Measurements from ENCODE around the gene MRPS27. TPM values are rescaled to one million over a fixed set of nuclear protein-coding genes. Genes with fewer than 3 reads are reported as not detected.

Gene MRPS27
- total and polyA plus RNA-seq, 12 donors = 20.8 to 91.8 (median 75.8) TPM

DNA sequence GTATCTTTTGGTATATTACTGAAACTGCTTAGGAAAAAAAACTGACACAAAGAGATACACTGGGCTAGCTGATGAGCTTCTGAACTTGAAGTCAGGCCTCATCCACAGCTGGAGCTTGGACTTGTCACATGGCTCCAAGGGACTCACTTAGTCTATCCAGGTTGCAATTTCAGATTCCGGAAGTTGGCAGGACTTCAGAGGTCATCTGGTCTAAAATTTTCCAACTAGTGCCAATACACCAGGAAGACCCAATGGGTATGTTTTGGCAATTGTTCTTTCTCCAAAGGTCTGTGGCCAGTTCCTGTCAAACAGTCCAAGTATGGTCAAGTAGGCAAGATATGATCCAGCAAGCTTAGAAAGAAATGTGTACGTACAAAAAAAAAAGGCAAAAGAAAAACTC, 36.7 kb downstream of the MRPS27 start:
- H3K9me3 ChIP-seq = no peaks in the 10 kb centered on the region
- H3K36me3 ChIP-seq = peaks cover 0 to 21% (median 0%) of the 10 kb centered on the region in 9 donors
- intact Hi-C loops (cut with DNase I) = loop anchor here in 2 of 10 donors (5.0 to 10.0 kb wide), 2 partner anchors 36 to 139 kb away; no protein-coding TSS in a partner anchor
- 53 to 64% methylated on average over 2 of the region's 2 CpGs for WGBS, 2 donors
- TF ChIP-seq, protein P1, sequence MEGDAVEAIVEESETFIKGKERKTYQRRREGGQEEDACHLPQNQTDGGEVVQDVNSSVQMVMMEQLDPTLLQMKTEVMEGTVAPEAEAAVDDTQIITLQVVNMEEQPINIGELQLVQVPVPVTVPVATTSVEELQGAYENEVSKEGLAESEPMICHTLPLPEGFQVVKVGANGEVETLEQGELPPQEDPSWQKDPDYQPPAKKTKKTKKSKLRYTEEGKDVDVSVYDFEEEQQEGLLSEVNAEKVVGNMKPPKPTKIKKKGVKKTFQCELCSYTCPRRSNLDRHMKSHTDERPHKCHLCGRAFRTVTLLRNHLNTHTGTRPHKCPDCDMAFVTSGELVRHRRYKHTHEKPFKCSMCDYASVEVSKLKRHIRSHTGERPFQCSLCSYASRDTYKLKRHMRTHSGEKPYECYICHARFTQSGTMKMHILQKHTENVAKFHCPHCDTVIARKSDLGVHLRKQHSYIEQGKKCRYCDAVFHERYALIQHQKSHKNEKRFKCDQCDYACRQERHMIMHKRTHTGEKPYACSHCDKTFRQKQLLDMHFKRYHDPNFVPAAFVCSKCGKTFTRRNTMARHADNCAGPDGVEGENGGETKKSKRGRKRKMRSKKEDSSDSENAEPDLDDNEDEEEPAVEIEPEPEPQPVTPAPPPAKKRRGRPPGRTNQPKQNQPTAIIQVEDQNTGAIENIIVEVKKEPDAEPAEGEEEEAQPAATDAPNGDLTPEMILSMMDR (IDR thresholded peaks at IDR 0.05) = no peak
- H3K4me3 ChIP-seq = no peak overlapping the region
- H3K27ac ChIP-seq = peak overlapping the region in 9 of 10 donors; percentile 22 to 73 (median 65)
- no peaks in the 10 kb centered on the region for H3K27me3 ChIP-seq
- ATAC-seq (peak in 5 of 8 donors; percentile 13 to 37 (median 29)), DNase-seq (no peak)
- H3K4me1 ChIP-seq = peaks cover 11 to 48% (median 34%) of the 10 kb centered on the region in 9 donors

DNA sequence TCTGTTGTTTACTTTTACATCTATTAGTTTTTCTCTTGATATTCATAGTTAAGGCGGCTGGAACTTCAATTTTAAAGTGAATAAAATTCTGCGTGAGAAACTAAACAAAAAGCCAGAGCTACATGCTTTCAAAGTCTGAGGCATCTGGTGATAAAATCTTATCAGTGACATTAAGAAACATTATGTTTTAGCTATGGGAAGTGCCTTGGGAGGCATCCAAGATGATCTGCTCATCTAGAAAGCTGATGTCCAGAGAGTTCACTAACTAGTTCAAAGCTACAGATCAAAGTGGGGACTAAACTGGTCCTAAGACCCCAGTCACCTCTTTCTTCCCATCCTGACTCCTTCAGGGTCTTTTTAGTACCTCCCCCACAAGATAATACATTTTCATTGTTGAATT, 37.2 kb downstream of the MRPS27 start:
- Histone ChIP-seq H3K9me3 (no peaks in the 10 kb centered on the region), H3K36me3 (peaks cover 0 to 17% (median 0%) of the 10 kb centered on the region in 9 donors), H3K4me1 (peaks cover 11 to 46% (median 34%) of the 10 kb centered on the region in 9 donors), H3K4me3 (no peak overlapping the region), H3K27me3 (no peaks in the 10 kb centered on the region), H3K27ac (peak overlapping the region in 9 of 10 donors; percentile 22 to 73 (median 65))
- no peak for DNase-seq
- intact Hi-C loops (cut with DNase I) = loop anchor here in 2 of 10 donors (5.0 to 10.0 kb wide), 2 partner anchors 36 to 138 kb away; no protein-coding TSS in a partner anchor
- peak in 2 of 8 donors; percentile 30 to 38 for ATAC-seq
- 54 to 77% methylated on average over 2 of the region's 2 CpGs for WGBS, 2 donors
- TF ChIP-seq, protein P1 (IDR thresholded peaks at IDR 0.05) = no peak

DNA sequence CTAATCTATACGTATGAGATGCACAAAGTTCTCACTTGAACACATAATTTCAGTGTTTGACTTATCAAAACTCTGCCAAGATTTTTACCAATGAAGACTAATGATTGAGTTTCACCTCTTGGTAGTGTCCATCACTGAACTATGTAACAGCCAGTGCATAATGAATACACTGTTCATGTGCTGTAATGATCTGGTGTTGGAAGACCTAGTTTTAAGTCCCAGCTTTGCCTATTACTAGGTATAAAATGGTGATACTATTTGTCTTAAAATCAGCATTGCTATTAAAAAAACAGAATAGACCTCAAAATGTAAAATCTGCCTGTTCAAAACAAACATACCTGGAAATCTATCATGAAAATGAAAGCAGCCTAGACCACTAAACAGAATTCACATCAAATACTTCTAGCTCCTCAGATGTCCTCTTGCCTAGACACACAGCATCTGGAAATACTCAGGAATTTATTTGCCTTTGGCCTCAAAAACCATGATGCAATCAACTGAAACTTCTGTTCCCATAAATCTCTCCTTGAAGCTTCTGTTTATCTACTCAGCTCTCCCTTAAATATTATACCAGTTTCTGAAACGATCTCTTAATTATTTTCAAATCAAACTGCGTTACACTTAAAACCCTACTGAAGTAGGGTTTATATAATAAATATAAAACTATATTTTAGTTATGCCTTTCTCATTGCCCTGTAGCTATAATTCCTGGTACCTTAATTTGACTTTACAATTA, 38.1 kb downstream of the MRPS27 start:
- no peak for DNase-seq
- TF ChIP-seq, protein P1 (IDR thresholded peaks at IDR 0.05) = no peak

DNA sequence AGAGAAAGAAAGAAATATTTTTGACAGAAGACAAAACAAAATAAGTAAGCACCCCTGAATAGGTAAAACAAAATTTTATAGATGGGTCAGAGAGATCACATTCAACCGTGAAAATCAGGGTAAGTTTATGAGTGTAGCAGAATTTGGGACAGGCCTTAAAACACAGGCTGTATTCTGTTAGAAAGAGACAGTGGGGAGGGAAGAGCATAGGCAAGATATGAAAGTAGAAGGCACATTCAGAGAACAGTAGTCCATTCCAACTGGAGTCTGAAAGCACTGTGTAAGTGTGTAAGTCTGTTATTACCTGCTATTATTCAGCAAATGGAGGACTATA, 38.6 kb downstream of the MRPS27 start:
- Histone ChIP-seq H3K4me3 (no peak overlapping the region), H3K27ac (peak overlapping the region in 9 of 10 donors; percentile 35 to 73 (median 61)), H3K27me3 (no peaks in the 10 kb centered on the region), H3K9me3 (peaks cover 0 to 7% (median 0%) of the 10 kb centered on the region in 11 donors), H3K4me1 (peaks cover 11 to 46% (median 34%) of the 10 kb centered on the region in 9 donors), H3K36me3 (peaks cover 0 to 11% (median 0%) of the 10 kb centered on the region in 9 donors)
- 74 to 84% methylated on average over 1 of the region's 1 CpG for WGBS, 2 donors
- no peak for DNase-seq
- peak in 4 of 8 donors; percentile 23 to 43 (median 33) for ATAC-seq
- TF ChIP-seq, protein P1 (IDR thresholded peaks at IDR 0.05) = no peak
- intact Hi-C loops (cut with DNase I) = loop anchor here in 3 of 10 donors (2.0 to 10.0 kb wide), 3 partner anchors 27 to 137 kb away; no protein-coding TSS in a partner anchor

More for the DNA sequence above, 38.1 kb downstream of the MRPS27 start:
- H3K9me3 ChIP-seq = peaks cover 0 to 1% (median 0%) of the 10 kb centered on the region in 11 donors
- H3K36me3 ChIP-seq = peaks cover 0 to 7% (median 0%) of the 10 kb centered on the region in 9 donors
- intact Hi-C loops (cut with DNase I) = loop anchor here in 3 of 10 donors (2.0 to 10.0 kb wide), 3 partner anchors 27 to 137 kb away; no protein-coding TSS in a partner anchor
- 71 to 73% methylated on average over 3 of the region's 3 CpGs for WGBS, 2 donors
- H3K27ac ChIP-seq = peak overlapping the region in 9 of 10 donors; percentile 35 to 73 (median 65)
- no peaks in the 10 kb centered on the region for H3K27me3 ChIP-seq
- H3K4me3 ChIP-seq = no peak overlapping the region
- peaks cover 11 to 46% (median 34%) of the 10 kb centered on the region in 9 donors for H3K4me1 ChIP-seq
- peak in 7 of 8 donors; percentile 58 to 87 (median 75) for ATAC-seq

Data from heart right ventricle (tissue), 16 donors.